RWPE2 (cell line): ENCODE results near the gene ADAP1.
"Not testable (repeated sequence)": the region's sequence is repeated elsewhere in the genome, so short reads cannot be mapped to it uniquely, and the experiment has no call there.

Source experiments
- ATAC-seq: fragments of 200-7000 bp; cut with Tn5 transposase; 3 replicates; pipeline ENCODE4 v1.9.1; 2021; ENCODE audit warnings: low read depth
- DNase-seq: peaks from one replicate; pipeline ENCODE4 v3.0.0-alpha.2; 2020; ENCODE audit warnings: low spot score
- H3K27ac ChIP-seq: fragments of 450-650 bp; 2 replicates; pipeline ENCODE4 v1.5.1; 2017; ENCODE audit warnings: mild to moderate bottlenecking; ENCODE audit not compliant: poor library complexity, severe bottlenecking
- H3K27me3 ChIP-seq: fragments of 250-450 bp; sonication (Bioruptor Pico); 2 replicates; pipeline ENCODE4 v1.5.1; 2021; ENCODE audit warnings: mild to moderate bottlenecking, moderate library complexity; ENCODE audit not compliant: insufficient read depth, poor library complexity, severe bottlenecking
- H3K36me3 ChIP-seq: fragments of 250-450 bp; sonication (Bioruptor Pico); 2 replicates; pipeline ENCODE4 v1.5.1; 2020; ENCODE audit warnings: low read depth, mild to moderate bottlenecking, moderate library complexity
- H3K4me1 ChIP-seq: fragments of 250-450 bp; sonication (Bioruptor Pico); 2 replicates; pipeline ENCODE4 v1.5.1; 2021; ENCODE audit warnings: mild to moderate bottlenecking, moderate library complexity; ENCODE audit not compliant: insufficient read depth, poor library complexity, severe bottlenecking
- H3K4me3 ChIP-seq: fragments of 250-450 bp; sonication (Bioruptor Pico); 2 replicates; pipeline ENCODE4 v1.5.1; 2021; ENCODE audit warnings: mild to moderate bottlenecking, moderate library complexity; ENCODE audit not compliant: severe bottlenecking
- H3K9me3 ChIP-seq: fragments of 250-450 bp; sonication (Bioruptor Pico); 2 replicates; pipeline ENCODE4 v1.5.1; 2021; ENCODE audit warnings: mild to moderate bottlenecking, moderate library complexity; ENCODE audit not compliant: severe bottlenecking
- TF ChIP-seq, protein P1 (sequence below): fragments of 450-650 bp; IDR thresholded peaks from one replicate; pipeline ENCODE4 v1.5.1; 2017; ENCODE audit warnings: mild to moderate bottlenecking, moderate library complexity; ENCODE audit not compliant: poor library complexity, severe bottlenecking

ADAP1 gene

DNA sequence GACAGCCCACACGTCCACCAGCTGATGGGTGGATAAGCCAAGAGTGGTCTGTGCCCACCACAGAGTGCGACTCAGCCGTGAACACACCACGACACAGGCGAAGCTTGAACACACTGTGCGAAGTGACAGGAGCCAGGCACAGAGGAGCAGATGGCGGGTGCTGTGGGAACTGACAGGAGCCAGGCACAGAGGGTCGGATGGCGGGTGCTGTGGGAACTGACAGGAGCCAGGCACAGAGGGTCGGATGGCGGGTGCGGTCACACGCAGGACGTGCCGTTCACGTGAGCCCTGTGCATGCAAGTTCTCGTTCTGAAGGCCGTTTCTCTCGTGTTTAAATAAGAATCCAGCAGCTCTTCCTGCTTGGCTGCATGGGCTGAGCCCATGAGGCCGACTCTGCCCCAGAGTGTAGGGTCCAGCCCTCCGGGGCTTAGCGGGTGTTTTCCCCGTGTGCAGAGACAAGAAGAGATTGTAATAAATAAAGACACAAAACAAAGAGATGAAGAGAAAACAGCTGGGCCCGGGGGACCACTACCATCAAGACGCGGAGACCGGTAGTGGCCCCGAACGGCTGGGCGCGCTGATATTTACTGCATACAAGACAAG is 5.9 kb upstream of the ADAP1 start:
- Histone ChIP-seq H3K9me3 (no peaks in the 10 kb centered on the region), H3K4me3 (no peak overlapping the region), H3K4me1 (no peaks in the 10 kb centered on the region), H3K36me3 (no peaks in the 10 kb centered on the region), H3K27me3 (peaks cover 6% of the 10 kb centered on the region), H3K27ac (no peak overlapping the region)
- ATAC-seq: no peak
- TF ChIP-seq, protein P1, sequence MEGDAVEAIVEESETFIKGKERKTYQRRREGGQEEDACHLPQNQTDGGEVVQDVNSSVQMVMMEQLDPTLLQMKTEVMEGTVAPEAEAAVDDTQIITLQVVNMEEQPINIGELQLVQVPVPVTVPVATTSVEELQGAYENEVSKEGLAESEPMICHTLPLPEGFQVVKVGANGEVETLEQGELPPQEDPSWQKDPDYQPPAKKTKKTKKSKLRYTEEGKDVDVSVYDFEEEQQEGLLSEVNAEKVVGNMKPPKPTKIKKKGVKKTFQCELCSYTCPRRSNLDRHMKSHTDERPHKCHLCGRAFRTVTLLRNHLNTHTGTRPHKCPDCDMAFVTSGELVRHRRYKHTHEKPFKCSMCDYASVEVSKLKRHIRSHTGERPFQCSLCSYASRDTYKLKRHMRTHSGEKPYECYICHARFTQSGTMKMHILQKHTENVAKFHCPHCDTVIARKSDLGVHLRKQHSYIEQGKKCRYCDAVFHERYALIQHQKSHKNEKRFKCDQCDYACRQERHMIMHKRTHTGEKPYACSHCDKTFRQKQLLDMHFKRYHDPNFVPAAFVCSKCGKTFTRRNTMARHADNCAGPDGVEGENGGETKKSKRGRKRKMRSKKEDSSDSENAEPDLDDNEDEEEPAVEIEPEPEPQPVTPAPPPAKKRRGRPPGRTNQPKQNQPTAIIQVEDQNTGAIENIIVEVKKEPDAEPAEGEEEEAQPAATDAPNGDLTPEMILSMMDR: no peak
- DNase-seq: peak; percentile 45

DNA sequence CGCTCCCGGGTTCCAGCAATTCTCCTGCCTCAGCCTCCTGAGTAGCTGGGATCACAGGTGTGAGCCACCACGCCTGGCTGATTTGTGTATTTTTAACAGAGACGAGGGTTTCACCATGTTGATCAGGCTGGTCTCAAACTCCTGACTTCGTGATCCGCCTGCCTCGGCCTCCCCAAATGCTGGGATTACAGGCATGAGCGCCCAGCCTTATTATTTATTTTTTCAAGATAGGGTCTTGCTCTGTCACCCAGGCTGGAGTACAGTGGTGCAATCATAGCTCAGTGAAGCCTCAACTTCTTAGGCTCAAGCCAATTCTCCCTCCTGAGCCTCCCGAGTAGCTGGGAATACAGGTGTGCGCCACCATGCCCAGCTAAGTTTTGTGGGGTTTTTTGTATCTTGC is 5.3 kb upstream of the ADAP1 start:
- H3K27me3 ChIP-seq, H3K27ac ChIP-seq, H3K4me3 ChIP-seq, ATAC-seq, H3K36me3 ChIP-seq, H3K9me3 ChIP-seq, H3K4me1 ChIP-seq, DNase-seq: not testable (repeated sequence)

DNA sequence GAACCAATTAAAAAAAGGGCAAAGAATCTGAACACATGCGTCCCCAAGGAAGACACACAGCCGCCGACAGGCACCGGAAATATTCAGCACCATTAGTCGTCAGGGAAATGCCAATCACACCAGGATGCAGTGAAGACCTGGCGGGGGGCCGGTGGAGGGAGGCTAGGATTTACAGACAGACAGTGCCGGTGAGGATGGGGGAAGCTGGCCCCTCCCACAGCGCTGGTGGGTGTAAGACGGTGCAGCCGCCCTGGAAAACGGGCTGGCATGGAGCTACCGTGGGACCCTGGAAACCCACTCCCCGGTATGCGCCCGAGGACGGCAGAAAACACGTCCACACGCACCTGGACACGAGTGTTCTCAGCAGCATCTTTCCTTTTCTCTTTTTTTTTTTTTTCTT is 4.8 kb upstream of the ADAP1 start:
- Histone ChIP-seq H3K4me3 (no peak overlapping the region), H3K9me3 (no peaks in the 10 kb centered on the region), H3K27me3 (peaks cover 6% of the 10 kb centered on the region), H3K4me1 (no peaks in the 10 kb centered on the region), H3K27ac (no peak overlapping the region), H3K36me3 (no peaks in the 10 kb centered on the region)
- ATAC-seq: no peak
- TF ChIP-seq, protein P1: no peak
- DNase-seq: peak; percentile 52

DNA sequence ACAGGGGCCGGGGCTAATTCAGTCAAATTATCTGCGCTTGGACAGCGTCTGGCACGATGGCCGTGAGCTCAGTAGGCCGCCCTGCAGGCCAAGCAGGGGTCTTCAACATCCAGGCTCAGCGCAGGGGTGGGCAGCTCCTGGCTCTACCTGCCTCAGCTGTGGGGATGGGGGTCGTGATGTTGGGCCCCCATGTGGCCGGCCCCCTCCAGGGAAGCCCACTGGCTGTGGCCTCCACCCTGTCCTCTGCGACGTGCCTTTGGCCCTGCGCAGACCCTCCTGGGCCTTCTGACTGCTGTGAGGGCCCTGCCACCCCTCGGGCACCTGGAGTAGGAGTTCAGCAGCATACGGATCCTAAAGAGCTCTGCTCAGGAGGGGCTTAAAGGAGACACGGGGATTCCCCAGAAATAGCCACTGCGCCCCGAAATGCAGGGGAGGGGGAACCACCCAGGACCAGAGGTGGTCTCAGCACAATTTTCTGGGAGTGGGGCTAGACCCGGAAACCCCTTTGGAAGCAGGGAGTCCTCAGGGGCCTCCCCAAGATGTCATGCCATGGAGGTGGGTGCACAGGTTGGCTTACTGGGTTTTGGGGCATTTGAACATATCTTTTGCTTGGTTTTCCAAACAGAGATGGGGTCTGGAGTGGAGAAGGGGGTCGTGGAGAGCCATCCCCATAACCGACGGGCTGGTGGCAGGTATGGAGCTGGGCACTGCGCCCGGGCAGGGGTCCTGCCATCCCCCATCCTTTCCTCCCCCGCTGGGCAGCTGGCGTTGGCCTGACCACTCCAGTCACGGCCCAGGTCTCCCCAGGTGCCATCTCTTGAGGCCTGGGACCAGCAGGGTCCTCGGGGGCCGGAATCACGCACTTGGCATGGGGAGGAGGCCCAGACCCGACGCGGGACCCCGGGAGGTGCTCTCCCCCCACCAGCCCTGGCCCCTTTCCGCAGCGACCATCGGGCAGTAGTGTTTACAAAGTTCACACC is 4.0 kb upstream of the ADAP1 start:
- H3K9me3 ChIP-seq: no peaks in the 10 kb centered on the region

More for the DNA sequence above, 4.0 kb upstream of the ADAP1 start:
- DNase-seq: peak; percentile 52
- Histone ChIP-seq H3K4me3 (no peak overlapping the region), H3K27me3 (peaks cover 5% of the 10 kb centered on the region), H3K36me3 (no peaks in the 10 kb centered on the region), H3K4me1 (no peaks in the 10 kb centered on the region), H3K27ac (no peak overlapping the region)
- no peak for ATAC-seq
- TF ChIP-seq, protein P1: no peak
